Vagina (tissue), 2 donors: ENCODE measurements around the gene CRAT.

Experiments
- CTCF ChIP-seq, 3 experiments: fragments of 450-650 bp in 2 of 3; fragments of 200-600 bp in 1 of 3; sonication (generic) in 1 of 3; IDR thresholded peaks; one replicate each; pipeline ENCODE4 v1.5.1; 2017 to 2019; ENCODE audit warnings: antibody characterized with exemption in 3 of 3, mild to moderate bottlenecking in 2 of 3, moderate library complexity in 2 of 3
- POLR2A ChIP-seq, 2 donors: fragments of 450-650 bp; IDR thresholded peaks; one replicate each; pipeline ENCODE4 v1.6.1; 2017; ENCODE audit warnings: antibody characterized with exemption in 2 of 2, mild to moderate bottlenecking in 2 of 2, moderate library complexity in 2 of 2
- POLR2AphosphoS5 ChIP-seq, 2 donors: sonication (generic); formaldehyde crosslinking; IDR thresholded peaks; one replicate each; pipeline ENCODE4 v1.9.0; 2017; ENCODE audit warnings: antibody characterized with exemption in 2 of 2, mild to moderate bottlenecking in 2 of 2, low read depth in 1 of 2; ENCODE audit not compliant: insufficient read depth in 1 of 2

- TF ChIP-seq CTCF (IDR thresholded peaks at IDR 0.05) (no peak), POLR2A (IDR thresholded peaks at IDR 0.05) (no peak), POLR2AphosphoS5 (IDR thresholded peaks at IDR 0.05; ENCODE audit: insufficient read depth in 1 of 2, low read depth in 1 of 2) (no peak)
Observed at GRCh38 chr9:129150672-129151211, 40.1 kb upstream of the CRAT start.
